Activated T-helper 1 cell treated with anti-CD3 and anti-CD28 coated beads, Interleukin-12 subunit alpha, Interleukin-12 subunit beta, Interleukin-2, Interleukin-4 antibody, amounts not matched to agents 30 ng/mL and 10 ng/mL and 1 ng/mL, durations not matched to agents 14 hours and 24 hours and 36 hours (primary cell): Measurements from ENCODE around the gene NETO1. TPM values are rescaled to one million over a fixed set of nuclear protein-coding genes. Genes with fewer than 3 reads are reported as not detected.

Experiments
- DNase-seq: peaks from one replicate; pipeline ENCODE4 v3.0.0; 2021; ENCODE audit warnings: low spot score
- H3K27ac Mint-ChIP-seq: one replicate; pipeline ENCODE4 v1.8.0; 2021; ENCODE audit warnings: mild to moderate bottlenecking, mixed read lengths
- H3K27me3 Mint-ChIP-seq: one replicate; pipeline ENCODE4 v1.8.0; 2022; ENCODE audit warnings: mild to moderate bottlenecking, moderate library complexity, mixed read lengths; ENCODE audit not compliant: insufficient read depth
- H3K36me3 Mint-ChIP-seq: one replicate; pipeline ENCODE4 v1.8.0; 2021; ENCODE audit warnings: low read depth, mixed read lengths
- H3K4me1 Mint-ChIP-seq: one replicate; pipeline ENCODE4 v1.8.0; 2021; ENCODE audit warnings: low read depth, mixed read lengths
- H3K4me3 Mint-ChIP-seq: one replicate; pipeline ENCODE4 v1.8.0; 2021; ENCODE audit warnings: mild to moderate bottlenecking, moderate library complexity, mixed read lengths
- H3K9me3 Mint-ChIP-seq: one replicate; pipeline ENCODE4 v1.8.0; 2021; ENCODE audit warnings: mixed read lengths
- intact Hi-C: fragments of 100-400 bp; cut with micrococcal nuclease; formaldehyde crosslinking; loops from one replicate; pipeline ENCODE4 v1.15.1; 2024
- total RNA-seq: library from RNA; stranded (reverse); gene quantifications from 2 replicates; pipeline ENCODE4 v1.2.3, GENCODE V29; 2022

The NETO1 gene
- total RNA-seq, 1 donor from 2014 or later = not detected

DNA sequence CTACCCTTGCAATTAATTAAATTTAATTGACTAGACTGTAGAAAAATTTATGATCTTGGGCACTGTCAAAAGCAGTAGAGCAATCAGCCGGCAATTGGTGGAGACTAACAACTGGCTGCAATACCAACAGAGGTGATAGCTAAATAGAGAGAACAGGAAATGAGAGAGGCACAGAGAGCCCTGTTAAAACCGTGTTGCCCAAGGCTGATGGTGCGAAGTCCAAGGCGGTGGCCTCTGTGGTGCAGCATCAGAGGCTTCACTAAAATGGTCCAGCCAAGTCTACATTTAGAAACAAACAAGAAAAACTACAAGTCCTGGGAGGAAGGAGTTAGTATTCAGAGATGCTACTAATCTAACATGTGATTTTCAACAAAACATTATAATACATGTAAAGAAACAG lies 115.6 kb downstream of the NETO1 start:
- Mint-ChIP-seq H3K27ac (no peak overlapping the region), H3K9me3 (no peaks in the 10 kb centered on the region), H3K4me3 (no peak overlapping the region), H3K36me3 (no peaks in the 10 kb centered on the region), H3K27me3 (no peaks in the 10 kb centered on the region), H3K4me1 (no peaks in the 10 kb centered on the region)
- intact Hi-C loops = no loop called here
- no peak for DNase-seq

DNA sequence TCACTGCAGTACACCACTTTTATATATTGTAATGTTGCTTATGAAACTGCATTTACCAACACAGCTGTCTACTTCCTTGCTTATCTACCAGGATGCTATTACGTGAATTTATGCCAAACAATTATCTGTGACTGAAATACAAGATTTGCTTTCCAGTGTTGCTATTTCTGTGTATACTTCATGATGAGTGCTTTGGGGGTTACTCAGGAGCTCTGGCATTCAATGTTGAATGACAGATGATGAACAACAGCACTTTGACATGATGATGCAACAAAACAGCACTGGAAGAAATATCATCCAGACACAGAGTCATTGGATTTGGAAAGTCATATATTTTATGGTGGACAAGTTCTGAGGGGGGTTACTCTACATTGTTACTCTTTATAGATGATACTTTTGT lies 125.8 kb downstream of the NETO1 start:
- Mint-ChIP-seq H3K9me3 (no peaks in the 10 kb centered on the region), H3K4me1 (no peaks in the 10 kb centered on the region), H3K27ac (no peak overlapping the region), H3K27me3 (peaks cover 5% of the 10 kb centered on the region), H3K36me3 (no peaks in the 10 kb centered on the region), H3K4me3 (no peak overlapping the region)
- intact Hi-C loops = no loop called here
- no peak for DNase-seq

DNA sequence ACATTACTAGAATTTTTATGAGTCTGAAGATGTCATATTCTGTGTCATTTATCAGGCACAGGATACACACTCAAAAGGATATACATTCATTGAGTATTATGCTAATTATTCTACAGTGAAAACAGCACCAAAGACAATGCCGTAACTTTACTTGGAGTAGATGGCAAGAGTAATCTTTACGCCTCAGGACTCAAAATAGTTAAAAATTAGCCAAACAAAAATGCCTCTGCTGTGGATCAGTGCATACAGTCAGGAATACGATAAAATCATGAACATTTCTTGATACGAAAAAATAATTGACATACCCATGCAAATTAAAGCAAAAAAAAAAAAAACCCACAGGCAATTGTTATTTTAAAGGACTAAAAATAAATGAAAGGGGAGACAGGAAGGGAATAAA lies 129.7 kb downstream of the NETO1 start:
- no peak for DNase-seq
- Mint-ChIP-seq H3K4me1 (no peaks in the 10 kb centered on the region), H3K9me3 (no peaks in the 10 kb centered on the region), H3K4me3 (no peak overlapping the region), H3K27ac (no peak overlapping the region), H3K36me3 (no peaks in the 10 kb centered on the region), H3K27me3 (no peaks in the 10 kb centered on the region)
- intact Hi-C loops = no loop called here

DNA sequence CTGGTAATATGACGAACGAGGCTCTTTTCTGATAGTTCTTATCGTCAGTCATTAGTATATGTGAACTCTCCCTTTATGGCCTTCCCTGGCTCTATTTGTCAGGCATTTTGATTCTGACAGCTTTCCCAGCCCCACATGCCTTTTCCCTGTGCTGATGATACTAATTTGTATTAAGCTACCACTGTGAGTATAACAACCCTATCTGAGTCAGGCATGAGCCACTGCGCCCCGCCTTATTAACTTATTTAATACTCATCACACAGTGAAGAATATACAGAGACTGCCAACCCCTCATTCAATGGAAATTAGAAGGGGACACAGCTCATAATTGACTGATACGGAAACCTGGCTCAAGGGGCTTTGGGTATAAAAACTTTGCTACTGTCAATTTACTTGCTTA lies 140.0 kb downstream of the NETO1 start:
- no peak overlapping the region for H3K27ac Mint-ChIP-seq

DNA sequence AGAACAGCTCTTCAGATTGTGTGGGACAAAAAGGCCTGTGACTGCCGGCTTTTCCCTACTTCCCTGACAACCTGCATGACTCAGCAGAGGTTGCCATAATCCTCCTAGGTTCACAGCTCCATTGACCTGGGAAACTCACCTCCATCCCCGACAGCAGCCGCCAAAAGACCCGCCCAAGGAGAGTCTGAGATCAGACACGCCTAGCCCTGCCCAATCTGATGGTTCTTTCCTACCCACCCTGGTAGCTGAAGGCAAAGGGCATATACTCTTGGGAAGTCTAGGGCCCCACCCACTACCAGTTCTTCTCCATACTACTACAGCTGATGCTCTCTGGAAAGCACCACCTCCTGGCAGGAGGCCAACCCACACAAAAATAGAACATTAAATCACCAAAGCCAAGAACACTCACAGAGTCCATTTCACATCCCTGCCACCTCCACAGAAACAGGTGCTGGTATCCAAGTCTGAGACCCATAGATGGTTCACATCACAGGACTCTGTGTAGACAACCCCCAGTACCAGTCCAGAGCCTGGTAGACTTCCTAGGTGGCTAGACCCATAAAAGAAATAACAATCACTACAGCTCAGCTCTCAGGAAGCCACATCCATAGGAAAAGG lies 140.6 kb downstream of the NETO1 start:
- Mint-ChIP-seq H3K4me1 (no peaks in the 10 kb centered on the region), H3K27ac (no peak overlapping the region), H3K4me3 (no peak overlapping the region), H3K36me3 (no peaks in the 10 kb centered on the region), H3K9me3 (peaks cover 4% of the 10 kb centered on the region), H3K27me3 (no peaks in the 10 kb centered on the region)
- DNase-seq = no peak
- intact Hi-C loops = no loop called here

More for the DNA sequence above, 140.0 kb downstream of the NETO1 start:
- Mint-ChIP-seq H3K36me3 (no peaks in the 10 kb centered on the region), H3K27me3 (no peaks in the 10 kb centered on the region), H3K9me3 (no peaks in the 10 kb centered on the region), H3K4me3 (no peak overlapping the region), H3K4me1 (no peaks in the 10 kb centered on the region)
- intact Hi-C loops = no loop called here
- no peak for DNase-seq

DNA sequence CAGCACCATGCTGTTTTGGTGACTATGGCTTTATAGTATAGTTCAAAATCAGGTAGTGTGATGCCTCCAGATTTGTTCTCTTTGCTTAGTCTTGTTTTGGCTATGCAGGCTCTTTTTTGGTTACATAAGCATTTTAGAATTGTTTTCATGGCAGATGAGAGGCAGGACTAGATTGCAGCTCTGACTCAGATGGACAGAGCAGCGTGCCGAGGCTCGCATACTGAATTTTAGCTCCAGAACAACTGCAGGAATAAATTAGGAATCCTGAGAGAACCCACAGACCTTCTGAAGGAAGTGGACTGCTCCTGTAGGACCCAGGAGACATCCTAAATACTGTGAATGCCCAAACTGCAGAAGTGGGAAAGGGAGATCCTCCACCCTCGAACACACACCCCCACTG lies 141.6 kb downstream of the NETO1 start:
- Mint-ChIP-seq H3K27me3 (no peaks in the 10 kb centered on the region), H3K9me3 (peaks cover 10% of the 10 kb centered on the region), H3K4me1 (no peaks in the 10 kb centered on the region), H3K4me3 (no peak overlapping the region), H3K36me3 (no peaks in the 10 kb centered on the region), H3K27ac (no peak overlapping the region)
- intact Hi-C loops = no loop called here
- DNase-seq = no peak

DNA sequence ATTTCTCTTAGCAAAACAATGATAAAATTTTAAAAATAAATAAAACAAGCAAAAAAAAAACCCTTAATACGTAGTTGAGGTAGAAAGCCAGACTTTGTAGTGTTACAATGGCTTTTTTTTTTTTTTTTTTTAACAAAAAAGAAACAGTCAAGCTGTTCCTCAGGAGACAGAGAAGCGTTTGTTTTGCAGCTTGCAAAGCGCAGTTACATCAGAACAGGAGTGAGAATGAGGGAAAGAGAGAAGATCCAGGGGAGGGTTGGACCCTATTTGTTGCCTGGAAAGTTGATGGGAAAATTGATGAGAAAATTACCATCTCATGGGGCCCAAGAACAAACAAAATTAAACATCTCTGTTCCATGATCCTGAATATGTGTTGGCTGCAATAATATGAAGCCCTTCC lies 146.5 kb downstream of the NETO1 start:
- no peak for DNase-seq
- no peaks in the 10 kb centered on the region for H3K36me3 Mint-ChIP-seq
- intact Hi-C loops = no loop called here
- H3K4me1 Mint-ChIP-seq = no peaks in the 10 kb centered on the region
- peaks cover 10% of the 10 kb centered on the region for H3K9me3 Mint-ChIP-seq
- no peaks in the 10 kb centered on the region for H3K27me3 Mint-ChIP-seq
- H3K4me3 Mint-ChIP-seq = no peak overlapping the region
- no peak overlapping the region for H3K27ac Mint-ChIP-seq

DNA sequence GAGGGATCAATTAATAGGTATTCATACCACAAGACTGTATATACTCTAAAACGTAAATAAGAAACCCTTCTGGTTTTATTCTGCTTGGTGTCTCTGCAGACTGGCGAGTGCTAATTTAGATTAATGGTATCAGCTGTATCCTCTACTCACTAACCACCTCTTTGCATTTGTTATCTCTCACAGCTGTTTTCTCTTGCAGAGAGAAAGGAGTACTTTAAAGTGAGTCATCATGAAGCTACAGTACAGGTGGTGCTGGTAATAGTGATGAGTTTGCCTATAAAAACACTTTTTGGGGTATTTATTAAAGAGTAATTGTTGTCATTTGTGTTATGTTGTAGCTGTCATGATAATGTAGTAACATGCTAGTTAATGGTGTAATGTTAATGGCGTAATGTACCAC lies 147.7 kb downstream of the NETO1 start:
- H3K27me3 Mint-ChIP-seq = no peaks in the 10 kb centered on the region
- no peak overlapping the region for H3K4me3 Mint-ChIP-seq

DNA sequence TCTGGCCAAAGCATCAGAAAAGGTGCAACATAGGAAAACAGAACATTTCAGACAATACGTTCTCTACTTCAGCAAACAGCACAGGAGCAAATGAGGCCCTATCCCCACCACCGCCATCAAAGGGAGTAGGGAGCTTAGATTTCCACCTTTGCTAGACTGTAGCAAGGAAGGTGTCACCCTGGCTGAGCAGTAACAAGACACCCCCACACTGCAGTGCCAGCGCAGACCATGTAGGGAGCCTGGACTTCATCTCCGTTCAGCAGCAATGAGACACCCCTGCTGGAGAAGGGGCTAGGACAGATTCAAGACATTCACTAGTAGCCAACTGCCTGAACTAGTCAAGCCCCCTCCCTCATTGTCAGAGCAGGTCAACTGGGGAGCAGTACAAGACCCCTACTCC lies 163.6 kb downstream of the NETO1 start:
- Mint-ChIP-seq H3K9me3 (no peaks in the 10 kb centered on the region), H3K36me3 (no peaks in the 10 kb centered on the region), H3K27ac (no peak overlapping the region), H3K4me3 (no peak overlapping the region), H3K27me3 (no peaks in the 10 kb centered on the region), H3K4me1 (no peaks in the 10 kb centered on the region)
- no peak for DNase-seq
- intact Hi-C loops = no loop called here

More for the DNA sequence above, 147.7 kb downstream of the NETO1 start:
- DNase-seq = no peak
- H3K27ac Mint-ChIP-seq = no peak overlapping the region
- H3K36me3 Mint-ChIP-seq = no peaks in the 10 kb centered on the region
- intact Hi-C loops = no loop called here
- peaks cover 10% of the 10 kb centered on the region for H3K9me3 Mint-ChIP-seq
- H3K4me1 Mint-ChIP-seq = no peaks in the 10 kb centered on the region

DNA sequence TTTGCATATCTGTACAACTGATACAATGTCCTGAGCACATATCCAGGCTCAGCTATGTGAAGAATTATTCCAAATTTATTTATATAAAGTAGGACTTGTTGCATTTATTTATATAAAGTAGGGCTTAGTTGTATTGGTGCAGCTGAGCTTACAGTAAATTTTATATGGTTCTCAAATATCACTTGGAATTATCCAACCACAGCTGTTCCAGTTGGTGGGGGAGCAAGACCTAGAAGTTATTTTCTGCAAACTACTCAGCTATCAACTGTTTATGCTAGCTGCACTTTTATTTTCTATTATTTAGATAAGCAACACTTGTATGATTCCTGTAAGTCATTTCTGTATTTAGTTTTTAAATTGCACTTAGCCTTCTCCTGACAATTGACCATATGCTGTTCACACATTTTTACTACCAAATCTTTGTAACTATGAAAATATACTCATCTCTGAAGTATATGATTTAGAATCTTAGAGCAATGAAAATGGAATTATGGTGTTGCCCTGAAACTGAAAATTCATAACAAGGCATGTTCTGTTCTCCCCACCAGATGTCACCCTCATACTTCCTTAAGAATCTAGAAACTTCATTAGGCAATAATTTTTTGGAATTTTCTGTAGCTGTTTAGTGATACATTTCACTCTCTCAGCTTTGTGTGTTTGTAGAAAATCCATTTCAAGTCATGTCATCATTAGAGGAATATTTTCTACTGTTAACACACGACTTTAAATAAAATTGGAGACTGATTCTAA lies 166.7 kb downstream of the NETO1 start:
- H3K4me3 Mint-ChIP-seq = no peak overlapping the region
- no peaks in the 10 kb centered on the region for H3K9me3 Mint-ChIP-seq
- no peak overlapping the region for H3K27ac Mint-ChIP-seq
- no peaks in the 10 kb centered on the region for H3K27me3 Mint-ChIP-seq
- no peak for DNase-seq
- no peaks in the 10 kb centered on the region for H3K36me3 Mint-ChIP-seq
- no peaks in the 10 kb centered on the region for H3K4me1 Mint-ChIP-seq
- intact Hi-C loops = no loop called here

DNA sequence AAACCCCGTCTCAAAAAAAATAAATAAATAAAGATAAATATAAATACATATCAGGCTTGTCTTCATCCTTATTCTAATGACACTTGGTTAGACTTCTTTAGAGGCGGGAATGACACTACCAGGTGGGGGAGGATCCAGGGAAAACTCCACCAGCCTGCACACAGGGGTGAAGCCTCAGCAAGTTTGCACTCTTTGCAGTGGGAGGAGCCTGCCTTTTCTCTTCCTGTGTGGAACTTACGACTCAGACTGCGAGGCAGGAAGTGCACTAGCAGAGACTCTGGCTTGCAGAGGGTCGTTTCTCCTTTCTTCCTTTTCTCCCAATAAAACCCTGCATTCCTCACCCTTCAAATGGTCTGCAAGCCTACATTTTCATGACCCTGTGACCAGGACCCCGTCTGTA lies 170.1 kb downstream of the NETO1 start:
- H3K36me3 Mint-ChIP-seq = no peaks in the 10 kb centered on the region
- no peak overlapping the region for H3K4me3 Mint-ChIP-seq
- no peak overlapping the region for H3K27ac Mint-ChIP-seq
- no peaks in the 10 kb centered on the region for H3K27me3 Mint-ChIP-seq
- intact Hi-C loops = no loop called here
- no peaks in the 10 kb centered on the region for H3K4me1 Mint-ChIP-seq
- H3K9me3 Mint-ChIP-seq = no peaks in the 10 kb centered on the region
- DNase-seq = no peak

DNA sequence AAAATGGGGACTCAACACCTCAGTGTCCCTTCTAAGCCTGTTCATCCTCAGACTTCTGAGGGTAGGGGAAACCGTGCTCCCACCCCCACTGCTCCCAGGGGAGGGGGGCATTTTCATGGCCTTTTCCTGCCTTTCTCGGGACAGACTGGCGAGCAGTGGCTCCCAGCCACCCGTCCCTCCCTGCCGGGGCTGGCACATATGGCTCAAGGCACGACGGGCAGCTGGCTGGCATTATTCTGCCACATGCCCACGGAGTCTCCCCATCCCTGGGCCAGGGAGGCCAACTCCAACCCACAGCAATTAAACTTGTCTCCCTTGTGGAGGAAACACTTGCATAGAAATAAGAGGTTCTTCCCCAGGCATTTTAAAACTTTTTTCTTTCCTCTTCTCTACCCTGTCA lies 175.2 kb downstream of the NETO1 start:
- H3K4me1 Mint-ChIP-seq = no peaks in the 10 kb centered on the region
- DNase-seq = no peak
- no peaks in the 10 kb centered on the region for H3K9me3 Mint-ChIP-seq
- H3K27ac Mint-ChIP-seq = no peak overlapping the region
- H3K4me3 Mint-ChIP-seq = no peak overlapping the region
- intact Hi-C loops = no loop called here
- H3K36me3 Mint-ChIP-seq = no peaks in the 10 kb centered on the region
- H3K27me3 Mint-ChIP-seq = no peaks in the 10 kb centered on the region
